HG03460 (cell line): Measurements from ENCODE around the gene USP48.
"Not testable (repeated sequence)": the region's sequence is repeated elsewhere in the genome, so short reads cannot be mapped to it uniquely, and the experiment has no call there.

Experiments used
- ATAC-seq: cut with Tn5 transposase; IDR thresholded peaks from one replicate; pipeline ENCODE4 v1.9.1; 2021; ENCODE audit not compliant: unreplicated experiment

USP48 gene

DNA sequence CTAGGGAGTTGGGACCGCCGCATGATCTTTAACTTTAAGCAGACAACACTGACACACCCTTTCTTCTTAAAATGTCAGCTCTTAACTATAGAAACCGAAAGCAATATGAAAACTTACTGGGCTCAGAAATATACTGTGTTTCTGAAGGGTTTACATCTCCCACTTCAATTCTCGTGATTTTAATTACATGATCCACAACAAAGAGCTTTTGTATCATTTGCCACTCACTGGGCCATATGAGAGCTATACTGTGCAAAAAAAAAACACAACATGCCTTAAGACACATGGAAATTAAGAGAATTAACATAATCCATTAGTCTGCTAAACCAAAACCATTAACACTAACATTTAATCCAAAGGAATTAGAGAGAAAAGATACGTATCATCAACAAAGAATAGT, 78.8 kb downstream of the USP48 start:
- ATAC-seq: no peak

DNA sequence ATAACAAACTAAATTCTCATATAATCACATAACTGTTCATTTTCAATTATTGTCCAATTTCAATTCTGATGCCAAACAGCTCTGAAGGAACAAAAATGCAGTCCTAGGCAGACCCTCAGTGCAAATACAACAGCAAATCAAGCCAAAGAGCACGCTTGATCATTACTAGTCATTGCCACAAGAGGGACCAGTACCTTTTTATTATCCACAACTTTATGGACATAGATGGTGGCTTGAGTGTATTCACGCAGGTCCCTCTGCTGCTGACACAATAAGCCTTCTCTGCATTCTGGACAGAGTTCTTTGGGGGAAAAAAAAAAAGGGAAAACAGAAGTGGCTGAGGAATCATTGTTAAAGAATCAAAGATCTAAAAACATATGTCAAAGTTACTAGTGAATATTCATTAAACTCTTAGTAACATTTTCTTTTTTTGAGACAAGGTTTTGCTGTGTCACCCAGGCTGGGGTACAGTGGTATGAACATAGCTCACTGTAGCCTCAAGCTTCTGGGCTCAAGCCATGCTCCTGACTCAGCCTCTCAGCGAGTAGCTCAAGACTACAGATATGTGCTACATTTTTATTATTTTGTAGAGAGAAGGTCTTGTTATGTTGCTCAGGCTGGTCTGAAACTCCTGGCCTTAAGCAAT, 79.5 kb downstream of the USP48 start:
- ATAC-seq: no peak

DNA sequence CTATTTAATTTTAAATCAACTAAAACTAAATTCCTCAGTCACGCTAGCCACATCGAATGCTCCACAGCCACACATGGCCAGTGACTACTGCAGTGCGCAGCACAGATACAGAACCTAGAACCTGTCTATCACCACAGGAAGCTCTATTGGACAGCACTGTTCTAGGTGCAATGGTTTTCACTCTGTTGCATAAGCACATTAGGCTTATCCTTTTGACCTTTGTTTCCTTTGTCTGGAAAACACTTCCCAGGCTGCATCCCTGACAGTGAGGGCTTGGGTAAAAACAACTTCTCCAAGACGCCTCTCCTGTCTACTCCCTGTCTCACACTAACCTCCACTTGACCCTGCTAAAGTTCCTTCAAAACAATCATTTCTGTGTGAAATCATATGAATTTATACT, 80.2 kb downstream of the USP48 start:
- ATAC-seq: no peak

DNA sequence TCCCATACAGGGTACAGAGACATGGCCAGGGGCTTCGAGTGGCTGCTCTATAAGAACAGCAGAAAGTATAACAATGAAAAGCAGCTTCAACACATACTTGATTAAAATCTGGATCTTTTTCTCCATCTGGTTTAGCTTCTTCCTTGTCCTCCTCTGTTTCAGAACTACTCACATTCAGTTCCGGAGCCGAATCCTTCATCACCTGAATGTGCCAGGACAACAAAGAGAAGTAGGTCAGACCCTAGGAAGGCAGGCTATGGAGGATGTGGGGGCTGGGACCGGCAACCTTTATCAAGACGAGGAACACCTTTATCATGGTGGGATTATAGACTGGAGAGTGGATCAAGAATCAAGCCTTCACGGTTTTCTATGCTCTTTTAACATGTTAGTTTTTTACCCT, 81.5 kb downstream of the USP48 start:
- no peak for ATAC-seq

DNA sequence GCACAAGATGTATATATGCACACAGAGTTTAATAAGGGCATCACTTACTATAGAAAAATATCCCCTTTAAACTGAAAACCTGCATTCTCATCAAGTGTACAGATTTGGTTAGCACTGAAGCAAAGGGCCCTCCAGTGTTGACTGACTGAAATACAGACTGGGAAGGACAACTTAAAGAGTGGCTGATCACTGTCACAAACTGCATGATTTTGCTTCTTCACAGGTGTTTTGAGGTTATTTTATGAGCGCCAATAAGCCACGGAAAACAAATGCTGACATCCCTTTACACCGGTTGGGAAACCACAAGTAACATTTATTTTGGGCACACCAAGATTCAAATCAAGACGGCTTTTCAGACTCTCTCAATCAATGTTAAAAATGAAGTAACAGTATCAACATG, 82.9 kb downstream of the USP48 start:
- no peak for ATAC-seq

DNA sequence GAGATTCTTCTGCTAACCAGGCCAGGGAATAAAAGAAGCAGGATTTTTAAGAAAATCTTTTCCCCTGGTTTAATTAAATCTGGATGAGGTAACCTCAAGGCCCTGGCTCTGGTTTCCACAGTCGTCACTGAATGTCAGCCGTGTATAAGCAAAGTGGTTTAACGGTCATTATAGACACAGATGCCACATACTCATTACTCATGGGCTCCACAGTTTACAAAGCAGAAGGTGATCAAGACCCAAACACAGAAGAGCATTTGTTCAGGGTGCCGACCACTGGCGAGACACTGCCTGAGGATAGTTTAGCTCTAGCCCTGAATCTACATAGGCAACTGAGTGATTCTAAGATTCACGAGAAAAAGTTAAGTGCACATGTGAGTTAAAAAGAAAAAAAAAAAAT, 86.0 kb downstream of the USP48 start:
- ATAC-seq: no peak

DNA sequence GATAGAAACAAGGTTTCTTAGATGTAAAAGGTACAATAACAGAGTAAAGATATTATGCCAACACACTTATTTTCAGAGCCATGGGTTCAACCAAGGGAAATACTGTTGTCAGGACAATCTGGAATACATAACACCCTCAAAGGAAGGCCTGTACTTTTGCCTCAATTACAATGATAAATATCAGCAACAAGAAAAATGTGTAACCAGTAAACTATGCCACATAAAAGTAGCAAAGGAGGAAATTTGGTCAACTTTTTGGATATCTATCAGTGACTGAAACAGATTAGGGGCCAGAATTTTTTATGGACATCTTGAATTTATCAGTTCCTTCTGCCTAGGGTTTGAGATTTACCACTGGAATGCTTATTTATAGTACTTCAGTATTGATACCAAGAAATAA, 89.2 kb downstream of the USP48 start:
- no peak for ATAC-seq

DNA sequence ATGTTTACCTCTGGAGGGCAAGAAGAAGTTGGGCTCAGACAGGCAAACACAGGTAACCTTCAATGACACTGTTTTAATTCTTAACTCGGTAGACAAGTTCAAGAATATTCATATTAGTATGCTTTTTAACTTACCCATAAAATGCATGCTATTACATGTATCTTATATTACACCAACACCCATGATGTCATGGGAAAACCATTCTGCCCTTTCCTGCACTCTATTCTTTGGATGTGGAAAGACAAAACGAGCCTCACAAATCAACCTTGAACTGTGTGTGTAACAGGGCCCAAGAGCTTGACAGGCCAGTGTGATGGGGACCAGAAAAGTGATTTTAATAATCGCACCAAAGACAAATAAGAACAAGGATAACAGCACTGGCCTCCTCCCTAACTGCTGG, 91.2 kb downstream of the USP48 start:
- no peak for ATAC-seq

DNA sequence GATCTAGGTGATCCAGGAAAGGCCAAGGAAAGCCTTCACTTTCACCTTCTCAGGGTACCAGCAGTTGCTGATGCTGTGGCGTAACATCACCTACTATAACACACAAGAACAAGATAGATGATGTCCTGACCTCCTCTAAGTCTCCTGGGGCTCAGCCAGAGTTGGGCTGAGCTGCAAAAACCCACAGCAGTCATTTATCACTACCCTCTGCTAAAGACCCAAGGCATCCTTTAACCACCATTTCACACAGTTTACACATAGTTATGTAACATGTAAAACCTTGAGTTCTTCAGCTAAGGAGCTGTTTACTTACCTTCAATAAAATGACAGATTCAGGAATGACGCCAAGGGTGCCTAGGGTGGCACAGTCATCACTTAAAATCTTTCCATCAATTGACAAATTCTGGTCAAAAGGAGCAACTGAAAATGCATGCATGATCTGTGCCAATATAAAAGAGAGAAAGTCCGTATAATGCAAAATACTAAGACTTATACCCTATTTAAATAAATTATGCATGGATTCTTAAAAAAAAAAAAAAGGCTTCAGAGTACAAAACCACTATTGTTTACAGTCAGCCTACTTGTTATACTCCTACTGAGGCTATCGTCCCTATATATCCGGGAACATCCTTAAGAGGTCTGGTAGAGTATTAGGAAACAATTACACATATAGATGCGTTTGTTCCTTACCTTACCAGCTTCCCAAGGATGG, 93.1 kb downstream of the USP48 start:
- ATAC-seq: no peak

DNA sequence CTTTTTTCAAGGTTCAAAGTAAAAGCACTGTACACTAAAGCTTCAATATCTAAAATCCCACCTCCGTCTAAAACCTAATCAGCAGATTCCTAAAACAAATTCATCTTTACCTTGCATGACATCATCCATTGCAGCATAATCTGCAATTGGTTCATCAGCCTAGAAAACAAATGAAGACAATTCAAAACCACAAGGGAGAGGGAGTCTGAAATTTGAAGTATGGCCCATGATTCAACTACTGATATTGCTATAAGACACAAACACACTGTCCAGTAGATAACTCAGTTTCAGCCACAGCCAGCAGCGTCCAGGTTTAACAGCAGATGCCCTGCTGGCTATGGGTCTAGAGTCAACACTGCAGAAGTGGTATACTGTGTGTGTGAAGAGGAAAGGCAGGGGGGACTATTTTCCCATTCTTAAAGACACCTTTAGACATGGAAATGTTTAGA, 95.8 kb downstream of the USP48 start:
- no peak for ATAC-seq

DNA sequence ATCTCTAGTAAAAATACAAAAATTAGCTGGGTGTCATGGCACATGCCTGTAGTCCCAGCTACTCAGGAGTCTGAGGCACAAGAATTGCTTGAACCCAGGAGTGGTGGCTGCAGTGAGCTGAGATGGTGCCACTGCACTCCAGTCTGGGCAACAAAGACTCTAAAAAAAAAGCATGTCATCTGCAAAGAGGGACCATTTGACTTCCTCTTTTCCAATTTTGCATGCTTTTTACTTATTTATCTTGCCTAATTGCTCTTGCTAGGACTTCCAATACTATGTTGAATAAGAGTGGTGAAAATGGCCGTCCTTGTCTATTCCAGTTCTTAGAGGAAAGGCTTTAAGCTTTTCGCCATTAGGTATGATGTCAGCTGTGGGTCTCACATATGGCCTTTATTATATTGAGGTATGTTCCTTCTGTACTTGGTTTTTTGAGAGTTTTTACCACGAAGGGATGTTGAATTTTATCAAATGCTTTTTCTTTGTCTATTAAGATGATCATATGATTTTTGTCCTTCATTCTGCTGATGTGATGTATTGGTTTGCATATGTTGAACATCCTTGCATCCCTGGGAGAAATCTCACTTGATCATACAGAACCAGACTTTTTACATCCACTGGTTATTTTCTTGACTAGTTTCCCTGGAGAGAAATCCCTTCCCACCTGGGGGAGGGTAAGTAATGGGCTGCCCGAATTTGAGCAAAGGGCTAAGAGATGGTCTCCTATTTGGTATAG, 96.8 kb downstream of the USP48 start:
- ATAC-seq: no peak

DNA sequence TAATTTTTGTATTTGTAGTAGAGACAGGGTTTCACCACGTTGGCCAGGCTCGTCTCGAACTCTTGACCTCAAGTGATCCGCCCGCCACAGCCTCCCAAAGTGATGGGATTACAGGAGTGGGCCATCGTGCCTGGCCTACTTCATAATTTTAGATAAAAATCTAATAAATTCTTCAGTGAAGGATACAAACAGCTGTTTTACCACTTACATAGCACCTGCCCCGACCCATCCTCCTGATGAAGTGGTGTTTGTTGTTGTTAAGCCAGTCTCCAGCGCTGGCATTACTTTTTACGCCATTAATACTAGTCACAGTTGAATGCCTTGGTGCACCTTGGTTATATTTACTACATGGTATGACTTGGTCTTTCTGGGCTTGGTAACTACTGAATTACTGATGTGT, 101.5 kb downstream of the USP48 start:
- no peak for ATAC-seq

DNA sequence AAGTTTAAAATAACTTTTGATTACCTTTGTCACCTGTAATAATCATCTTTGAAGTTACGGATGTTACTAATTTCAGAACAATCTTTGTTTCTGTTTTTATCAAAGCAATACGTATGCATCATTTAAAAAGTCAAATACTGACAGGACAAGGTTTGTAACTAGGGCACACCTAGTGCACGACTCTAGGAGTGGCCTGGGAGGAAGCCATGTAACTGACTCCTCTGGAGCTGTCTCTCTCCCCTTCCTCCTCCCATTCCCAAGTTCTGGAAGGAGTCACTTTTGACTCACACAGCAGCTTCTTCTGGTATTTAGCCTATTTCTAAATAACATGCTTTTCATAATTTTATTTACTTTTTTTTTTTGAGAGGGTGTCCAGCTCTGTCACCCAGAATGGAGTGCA, 102.0 kb downstream of the USP48 start:
- no peak for ATAC-seq

DNA sequence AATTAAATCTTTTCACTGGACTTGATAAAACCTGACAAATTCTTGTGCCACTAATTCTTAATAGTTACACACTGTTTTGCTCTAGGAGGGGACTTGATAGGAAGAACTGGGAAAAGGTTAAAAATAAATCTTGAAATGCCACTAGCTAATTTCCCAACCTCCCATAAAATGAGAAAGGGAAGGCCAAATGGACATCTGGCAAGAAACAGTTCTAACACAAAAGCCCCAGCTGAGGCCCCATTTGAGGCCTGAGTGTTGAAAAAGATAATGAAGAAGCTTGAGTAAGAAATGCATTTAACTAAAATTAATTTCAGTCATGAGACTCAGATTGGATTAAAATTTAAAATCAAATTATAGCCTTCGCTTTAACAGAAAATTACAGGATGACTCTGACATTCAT, 102.6 kb downstream of the USP48 start:
- ATAC-seq: no peak

DNA sequence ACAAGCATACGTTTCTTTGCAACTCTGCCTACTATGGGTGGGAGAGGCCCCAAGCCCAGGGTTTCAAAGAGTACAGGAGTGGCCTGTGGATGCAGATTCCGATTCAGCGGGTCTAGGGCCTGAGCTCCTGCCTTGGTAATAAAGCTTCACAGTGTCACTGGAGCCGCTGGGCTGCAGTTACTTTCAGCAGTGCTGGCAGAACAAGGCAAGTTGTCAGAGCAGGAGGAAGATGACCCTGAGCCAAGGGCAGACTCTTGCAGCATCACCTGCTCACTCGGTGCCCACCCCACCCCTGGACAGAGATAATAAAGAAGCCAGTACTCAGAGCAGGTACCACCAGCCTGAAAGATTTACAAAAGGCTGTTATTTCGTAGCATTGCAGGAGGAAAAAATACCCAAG, 105.8 kb downstream of the USP48 start:
- no peak for ATAC-seq

DNA sequence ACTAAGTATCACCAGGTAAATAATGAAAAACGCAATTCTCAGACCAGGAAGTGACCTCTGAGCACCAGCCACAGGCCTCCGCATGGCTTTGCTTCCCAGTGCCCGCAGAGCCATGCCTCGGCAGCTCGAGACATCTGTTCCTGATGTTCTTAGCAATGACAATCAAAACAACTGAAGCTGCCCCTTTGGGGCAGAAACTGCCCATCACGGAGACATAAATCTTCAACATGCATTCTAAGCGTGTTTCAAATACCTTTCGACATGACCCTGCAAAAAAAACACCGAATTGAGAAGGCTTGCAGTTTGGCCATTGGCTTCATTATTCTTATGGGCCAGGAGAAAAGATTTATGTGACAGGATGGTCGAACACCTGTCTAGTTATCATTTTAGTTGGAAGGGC, 108.0 kb downstream of the USP48 start:
- no peak for ATAC-seq

DNA sequence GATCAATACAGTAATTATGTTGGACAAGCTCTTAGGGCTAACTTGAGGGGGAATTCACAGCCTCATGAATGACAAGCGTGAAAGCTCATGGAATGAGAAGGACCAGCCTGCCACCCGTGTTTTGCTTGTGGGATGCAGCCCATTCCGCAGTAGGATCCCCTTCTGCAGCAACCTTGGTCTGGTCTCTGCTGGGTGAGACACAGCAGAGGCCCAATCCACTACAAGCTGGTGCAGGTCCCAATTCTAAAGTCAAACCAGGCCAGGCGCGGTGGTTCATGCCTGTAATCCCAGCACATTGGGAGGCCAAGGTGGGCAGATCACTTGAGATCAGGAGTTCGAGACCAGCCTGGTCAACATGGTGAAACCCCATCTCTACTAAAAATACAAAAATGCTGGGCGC, 109.1 kb downstream of the USP48 start:
- not testable (repeated sequence) for ATAC-seq

DNA sequence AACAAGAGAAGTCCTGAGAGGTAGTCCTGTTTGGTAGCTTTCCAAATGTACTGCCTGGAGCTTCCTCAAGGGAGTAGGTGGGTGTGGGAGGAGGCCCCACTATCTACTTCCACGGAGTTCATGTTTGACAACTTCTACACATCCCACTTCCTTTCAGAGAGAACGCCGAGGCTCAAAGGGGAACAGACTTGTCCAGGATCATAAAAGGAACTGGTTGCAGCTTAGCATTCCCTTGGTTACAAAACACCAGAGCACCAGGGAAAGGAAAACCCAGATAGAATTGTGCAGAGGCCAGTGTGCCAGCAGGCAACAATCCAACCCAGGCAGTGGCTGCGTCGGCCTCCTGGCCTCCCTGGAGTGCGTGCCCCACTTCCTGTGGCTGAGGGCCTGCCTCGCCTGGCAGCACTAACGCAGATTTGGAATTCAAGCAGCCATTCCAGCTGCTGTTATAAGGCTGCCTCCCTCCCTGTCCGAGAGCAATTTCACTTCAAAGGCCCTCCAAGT, 109.6 kb downstream of the USP48 start:
- no peak for ATAC-seq

DNA sequence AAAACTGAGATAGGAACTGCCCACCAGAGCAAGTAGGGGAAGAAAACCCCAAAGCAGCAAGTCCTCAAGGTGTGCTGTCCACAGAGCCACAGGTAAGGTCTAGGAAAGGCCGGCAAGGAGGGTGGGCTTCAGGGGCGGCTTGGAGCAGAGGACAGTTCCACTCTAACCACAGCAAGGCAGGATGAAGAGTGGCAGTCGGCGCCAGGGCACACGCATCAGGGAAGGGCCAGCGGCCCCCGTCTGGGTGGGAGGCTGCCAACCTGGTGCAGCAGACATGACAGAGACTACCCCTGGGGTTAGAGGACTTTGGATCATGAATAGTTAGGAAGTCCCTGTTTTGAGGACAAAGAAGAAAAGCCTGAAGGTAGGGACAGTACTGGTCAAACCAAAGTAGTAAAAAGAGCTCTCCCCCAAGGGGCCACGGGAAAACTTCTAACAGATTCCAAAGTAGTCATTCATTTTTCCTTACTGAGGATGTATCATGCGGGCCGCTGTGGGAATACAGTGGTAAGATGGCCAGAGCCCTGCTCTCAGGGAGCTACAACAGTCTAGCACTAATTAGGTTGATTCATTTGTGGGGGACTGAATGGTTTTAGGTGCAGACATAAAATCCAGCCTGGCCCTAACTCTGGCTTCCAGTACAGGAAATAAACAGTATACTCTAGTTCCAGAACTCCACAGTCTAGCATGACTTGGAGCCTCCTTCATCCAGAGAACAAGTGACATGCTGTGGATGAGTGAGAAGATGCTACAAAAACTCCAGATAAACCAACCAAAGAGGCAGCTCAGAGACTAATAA, 110.3 kb downstream of the USP48 start:
- no peak for ATAC-seq

DNA sequence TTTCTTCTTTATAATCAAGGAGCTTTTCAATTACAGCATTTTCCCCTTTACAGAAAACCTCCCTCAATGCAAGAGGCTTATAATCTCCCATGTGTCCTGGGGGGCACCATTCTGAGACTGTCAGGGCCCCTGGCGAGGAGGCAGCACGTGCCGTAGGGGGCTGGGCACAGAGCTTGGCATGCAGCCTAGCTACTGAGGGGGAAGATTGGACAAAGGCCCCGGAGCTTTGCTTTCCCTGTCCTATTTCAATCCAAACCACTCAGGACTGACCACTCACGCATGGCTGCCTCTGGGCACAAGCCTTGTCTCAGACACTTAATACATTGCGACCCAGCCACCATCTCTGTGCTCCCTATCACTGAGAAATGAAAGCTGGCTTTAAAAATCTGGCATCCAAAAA, 111.0 kb downstream of the USP48 start:
- ATAC-seq: no peak
